Measurements from ENCODE around the gene CACNB2. TPM values are rescaled to one million over a fixed set of nuclear protein-coding genes. Genes with fewer than 3 reads are reported as not detected.

The CACNB2 gene
- total RNA-seq, 4 donors from 2014 or later: 73.5 to 108 (median 87.2) TPM

DNA sequence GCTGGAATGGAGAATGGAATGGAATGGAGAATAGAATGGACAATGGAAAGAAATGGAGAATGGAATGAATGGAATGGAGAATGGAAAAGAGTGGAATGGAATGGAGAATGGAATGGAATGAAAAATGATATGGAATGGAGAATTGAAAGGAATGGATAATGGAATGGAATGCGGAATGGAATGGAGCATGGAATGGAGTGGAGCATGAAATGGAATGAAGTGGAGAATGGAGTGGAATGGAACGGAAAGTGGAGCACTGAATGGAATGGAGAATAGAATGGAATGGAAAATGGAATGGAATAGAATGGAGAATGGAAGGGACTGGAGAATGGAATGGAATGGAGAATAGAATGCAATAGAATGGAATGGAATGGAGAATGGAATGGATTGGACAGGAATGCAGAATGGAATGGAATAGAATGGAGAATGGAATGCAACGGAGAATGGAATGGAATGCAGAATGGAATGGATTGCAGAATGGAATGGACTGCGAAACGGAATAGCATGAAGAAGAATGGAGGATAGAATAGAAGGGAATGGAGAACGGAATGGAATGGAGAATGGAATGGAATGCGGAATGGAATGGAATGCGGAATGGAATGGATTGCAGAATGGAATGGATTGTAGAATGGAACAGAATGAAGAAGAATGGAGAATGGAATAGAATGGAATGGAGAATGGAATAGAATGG is 421.8 kb downstream of the CACNB2 start:
- no peaks in the 10 kb centered on the region for H3K4me1 ChIP-seq
- H3K9me3 ChIP-seq: peaks cover 0 to 4% (median 0%) of the 10 kb centered on the region in 4 donors
- peaks cover 0 to 41% (median 10%) of the 10 kb centered on the region in 4 donors for H3K36me3 ChIP-seq
- no peak overlapping the region for H3K27ac ChIP-seq (replicated peaks in 1 of 4)
- no peak for TF ChIP-seq POLR2A (IDR thresholded peaks at IDR 0.05; ENCODE audit: low read depth)
- no peak for TF ChIP-seq POLR2AphosphoS5 (IDR thresholded peaks at IDR 0.05)
- TF ChIP-seq EP300 (IDR thresholded peaks at IDR 0.05): no peak
- TF ChIP-seq, protein P1, sequence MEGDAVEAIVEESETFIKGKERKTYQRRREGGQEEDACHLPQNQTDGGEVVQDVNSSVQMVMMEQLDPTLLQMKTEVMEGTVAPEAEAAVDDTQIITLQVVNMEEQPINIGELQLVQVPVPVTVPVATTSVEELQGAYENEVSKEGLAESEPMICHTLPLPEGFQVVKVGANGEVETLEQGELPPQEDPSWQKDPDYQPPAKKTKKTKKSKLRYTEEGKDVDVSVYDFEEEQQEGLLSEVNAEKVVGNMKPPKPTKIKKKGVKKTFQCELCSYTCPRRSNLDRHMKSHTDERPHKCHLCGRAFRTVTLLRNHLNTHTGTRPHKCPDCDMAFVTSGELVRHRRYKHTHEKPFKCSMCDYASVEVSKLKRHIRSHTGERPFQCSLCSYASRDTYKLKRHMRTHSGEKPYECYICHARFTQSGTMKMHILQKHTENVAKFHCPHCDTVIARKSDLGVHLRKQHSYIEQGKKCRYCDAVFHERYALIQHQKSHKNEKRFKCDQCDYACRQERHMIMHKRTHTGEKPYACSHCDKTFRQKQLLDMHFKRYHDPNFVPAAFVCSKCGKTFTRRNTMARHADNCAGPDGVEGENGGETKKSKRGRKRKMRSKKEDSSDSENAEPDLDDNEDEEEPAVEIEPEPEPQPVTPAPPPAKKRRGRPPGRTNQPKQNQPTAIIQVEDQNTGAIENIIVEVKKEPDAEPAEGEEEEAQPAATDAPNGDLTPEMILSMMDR (IDR thresholded peaks at IDR 0.05): no peak
- no peak overlapping the region for H3K4me3 ChIP-seq
- 97% methylated on average over 8 of the region's 8 CpGs for WGBS
- no peaks in the 10 kb centered on the region for H3K27me3 ChIP-seq
- intact Hi-C loops (cut with DNase I): no loop called here
- no peak for DNase-seq (ENCODE audit: extremely low spot score)

DNA sequence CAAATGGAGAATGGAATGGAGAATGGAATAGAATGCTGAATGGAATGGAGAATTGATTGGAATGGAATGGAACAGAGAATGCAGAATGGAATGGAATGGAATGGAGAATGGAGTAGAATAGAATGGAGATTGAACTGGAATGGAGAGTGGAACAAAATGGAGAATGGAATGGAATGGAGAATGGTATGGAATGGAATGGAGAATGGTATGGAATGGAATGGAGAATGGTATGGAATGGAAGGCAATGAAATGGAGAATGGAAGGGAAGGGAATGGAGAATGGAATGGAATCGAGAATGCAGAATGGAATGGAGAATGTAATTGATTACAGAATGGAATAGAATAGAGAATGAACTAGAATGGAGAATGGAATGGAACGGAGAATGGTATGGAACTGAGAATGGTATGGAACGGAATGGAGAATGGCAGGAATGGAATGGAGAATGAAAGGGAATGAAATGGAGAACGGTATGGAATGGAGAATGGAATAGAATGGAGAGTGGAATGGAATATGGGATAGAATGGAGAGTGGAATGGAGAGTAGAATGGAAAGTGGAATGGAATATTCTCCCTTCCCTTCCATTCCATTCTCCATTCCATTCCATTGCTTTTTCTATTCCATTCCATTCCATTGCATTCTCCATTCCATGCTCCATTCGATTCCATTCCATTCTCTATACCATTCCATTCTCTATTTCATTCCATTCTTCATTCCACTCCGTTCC is 422.9 kb downstream of the CACNB2 start:
- Histone ChIP-seq H3K9me3 (peaks cover 0 to 4% (median 0%) of the 10 kb centered on the region in 4 donors), H3K36me3 (peaks cover 0 to 32% (median 8%) of the 10 kb centered on the region in 4 donors), H3K4me3 (no peak overlapping the region), H3K27me3 (no peaks in the 10 kb centered on the region), H3K4me1 (no peaks in the 10 kb centered on the region), H3K27ac (replicated peaks in 1 of 4) (no peak overlapping the region)
- DNase-seq (ENCODE audit: extremely low spot score): no peak
- TF ChIP-seq POLR2AphosphoS5 (IDR thresholded peaks at IDR 0.05) (no peak), POLR2A (IDR thresholded peaks at IDR 0.05; ENCODE audit: low read depth) (no peak), EP300 (IDR thresholded peaks at IDR 0.05) (no peak)
- TF ChIP-seq, protein P1 (IDR thresholded peaks at IDR 0.05): no peak
- 94% methylated on average over 6 of the region's 6 CpGs for WGBS
- intact Hi-C loops (cut with DNase I): no loop called here

DNA sequence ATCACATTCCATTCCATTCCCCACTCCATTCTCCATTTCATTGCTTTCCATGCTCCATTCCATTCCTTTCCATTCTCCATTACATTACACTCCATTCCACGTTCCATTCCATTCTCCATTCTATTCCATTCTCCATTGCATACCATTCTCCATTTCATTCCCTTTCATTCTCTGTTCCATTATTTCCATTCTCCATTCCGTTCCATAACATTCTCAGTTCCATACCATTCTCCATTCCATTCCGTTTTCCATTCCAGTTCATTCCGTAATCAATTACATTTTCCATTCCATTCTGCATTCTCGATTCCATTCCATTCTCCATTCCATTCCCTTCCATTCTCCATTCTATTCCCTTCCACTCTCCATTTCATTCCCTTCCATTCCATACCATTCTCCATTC is 424.8 kb downstream of the CACNB2 start:
- WGBS: 97% methylated on average over 5 of the region's 5 CpGs
- TF ChIP-seq, protein P1 (IDR thresholded peaks at IDR 0.05): no peak
- no peak for TF ChIP-seq EP300 (IDR thresholded peaks at IDR 0.05)
- TF ChIP-seq POLR2AphosphoS5 (IDR thresholded peaks at IDR 0.05): no peak
- no peak for TF ChIP-seq POLR2A (IDR thresholded peaks at IDR 0.05; ENCODE audit: low read depth)
- Histone ChIP-seq H3K27me3 (no peaks in the 10 kb centered on the region), H3K4me1 (no peaks in the 10 kb centered on the region), H3K27ac (replicated peaks in 1 of 4) (no peak overlapping the region), H3K9me3 (peaks cover 0 to 4% (median 0%) of the 10 kb centered on the region in 4 donors), H3K4me3 (no peak overlapping the region), H3K36me3 (peaks cover 0 to 15% (median 2%) of the 10 kb centered on the region in 4 donors)
- intact Hi-C loops (cut with DNase I): no loop called here
- no peak for DNase-seq (ENCODE audit: extremely low spot score)

DNA sequence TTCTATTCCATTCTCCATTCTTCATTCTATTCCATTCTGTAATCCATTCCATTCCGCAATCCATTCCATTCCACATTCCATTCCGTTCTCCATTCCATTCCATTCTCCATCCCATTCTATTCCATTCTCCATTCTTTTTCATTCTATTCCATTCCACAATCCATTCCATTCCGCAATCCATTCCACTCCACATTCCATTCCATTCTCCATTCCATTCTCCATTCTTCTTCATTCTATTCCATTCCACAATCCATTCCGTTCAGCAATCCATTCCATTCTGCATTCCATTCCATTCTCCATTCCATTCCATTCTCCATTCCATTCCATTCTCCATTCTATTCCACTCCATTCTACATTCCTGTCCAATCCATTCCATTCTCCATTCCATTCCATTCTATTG is 426.0 kb downstream of the CACNB2 start:
- no peak overlapping the region for H3K27ac ChIP-seq (replicated peaks in 1 of 4)
- no peaks in the 10 kb centered on the region for H3K27me3 ChIP-seq
- H3K36me3 ChIP-seq: peaks cover 0 to 8% (median 0%) of the 10 kb centered on the region in 4 donors
- TF ChIP-seq EP300 (IDR thresholded peaks at IDR 0.05) (no peak), POLR2A (IDR thresholded peaks at IDR 0.05; ENCODE audit: low read depth) (no peak), POLR2AphosphoS5 (IDR thresholded peaks at IDR 0.05) (no peak)
- TF ChIP-seq, protein P1 (IDR thresholded peaks at IDR 0.05): no peak
- no peak overlapping the region for H3K4me3 ChIP-seq
- H3K4me1 ChIP-seq: no peaks in the 10 kb centered on the region
- intact Hi-C loops (cut with DNase I): no loop called here
- peaks cover 0 to 4% (median 0%) of the 10 kb centered on the region in 4 donors for H3K9me3 ChIP-seq
- no peak for DNase-seq (ENCODE audit: extremely low spot score)
- WGBS: 81% methylated on average over 4 of the region's 4 CpGs

All from esophagus muscularis mucosa (tissue), 4 donors.